Measurements from ENCODE around the gene POM121. TPM values are rescaled to one million over a fixed set of nuclear protein-coding genes. Genes with fewer than 3 reads are reported as not detected.
"Not testable (repeated sequence)": the region's sequence is repeated elsewhere in the genome, so short reads cannot be mapped to it uniquely, and the experiment has no call there.

Gene POM121
- total and polyA plus RNA-seq, 11 donors = 8.3 to 23.2 (median 16.1) TPM

- not testable (repeated sequence) for H3K4me1 ChIP-seq, DNase-seq, H3K4me3 ChIP-seq, H3K27ac ChIP-seq, H3K9me3 ChIP-seq, ATAC-seq, H3K27me3 ChIP-seq
- 80 to 85% (median 83%) methylated on average over 10 of the region's 10 CpGs for WGBS, 4 donors
- H3K36me3 ChIP-seq = peaks cover 0 to 45% (median 22%) of the 10 kb centered on the region in 9 donors
- intact Hi-C loops (cut with DNase I) = loop anchor here in 3 of 10 donors (10.0 kb wide), 2 partner anchors 79 to 89 kb away; partner anchors contain the start of gene TYW1B (in 2 of the 3)
These were observed 11.1 kb upstream of the POM121 start for GRCh38 chr7:72913750-72914149.

- not testable (repeated sequence) for H3K4me1 ChIP-seq, H3K27me3 ChIP-seq, H3K27ac ChIP-seq, H3K4me3 ChIP-seq, H3K9me3 ChIP-seq
- DNase-seq = peak in 3 of 5 donors; percentile 34 to 46 (median 43)
- TF ChIP-seq, protein P1, sequence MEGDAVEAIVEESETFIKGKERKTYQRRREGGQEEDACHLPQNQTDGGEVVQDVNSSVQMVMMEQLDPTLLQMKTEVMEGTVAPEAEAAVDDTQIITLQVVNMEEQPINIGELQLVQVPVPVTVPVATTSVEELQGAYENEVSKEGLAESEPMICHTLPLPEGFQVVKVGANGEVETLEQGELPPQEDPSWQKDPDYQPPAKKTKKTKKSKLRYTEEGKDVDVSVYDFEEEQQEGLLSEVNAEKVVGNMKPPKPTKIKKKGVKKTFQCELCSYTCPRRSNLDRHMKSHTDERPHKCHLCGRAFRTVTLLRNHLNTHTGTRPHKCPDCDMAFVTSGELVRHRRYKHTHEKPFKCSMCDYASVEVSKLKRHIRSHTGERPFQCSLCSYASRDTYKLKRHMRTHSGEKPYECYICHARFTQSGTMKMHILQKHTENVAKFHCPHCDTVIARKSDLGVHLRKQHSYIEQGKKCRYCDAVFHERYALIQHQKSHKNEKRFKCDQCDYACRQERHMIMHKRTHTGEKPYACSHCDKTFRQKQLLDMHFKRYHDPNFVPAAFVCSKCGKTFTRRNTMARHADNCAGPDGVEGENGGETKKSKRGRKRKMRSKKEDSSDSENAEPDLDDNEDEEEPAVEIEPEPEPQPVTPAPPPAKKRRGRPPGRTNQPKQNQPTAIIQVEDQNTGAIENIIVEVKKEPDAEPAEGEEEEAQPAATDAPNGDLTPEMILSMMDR (IDR thresholded peaks at IDR 0.05) = peak; percentile 48 to 71 (median 60)
- H3K36me3 ChIP-seq = peaks cover 0 to 49% (median 22%) of the 10 kb centered on the region in 9 donors
- peak in 3 of 4 donors; percentile 75 to 77 (median 75) for ATAC-seq
- WGBS, 4 donors = 66 to 74% (median 67%) methylated on average over 9 of the region's 9 CpGs
- intact Hi-C loops (cut with DNase I) = loop anchor here in 4 of 10 donors (5.0 to 10.0 kb wide), 3 partner anchors 80 to 93 kb away; partner anchors contain the start of gene TYW1B (in 2 of the 4)
These were observed 10.0 kb upstream of the POM121 start for GRCh38 chr7:72914756-72915525.

GRCh38 chr7:72919256-72919775 lies 5.6 kb upstream of the POM121 start:
- Histone ChIP-seq H3K4me1 (peaks cover 0 to 15% (median 7%) of the 10 kb centered on the region in 12 donors), H3K27me3 (no peaks in the 10 kb centered on the region), H3K4me3 (no peak overlapping the region), H3K9me3 (no peaks in the 10 kb centered on the region), H3K36me3 (peaks cover 0 to 30% (median 10%) of the 10 kb centered on the region in 9 donors), H3K27ac (no peak overlapping the region)
- no peak for TF ChIP-seq POLR2A (IDR thresholded peaks at IDR 0.05)
- TF ChIP-seq, protein P1 (IDR thresholded peaks at IDR 0.05) = no peak
- ATAC-seq = no peak
- intact Hi-C loops (cut with DNase I) = loop anchor here in 4 of 10 donors (5.0 to 10.0 kb wide), 3 partner anchors 85 to 97 kb away; partner anchors contain the start of gene TYW1B (in 2 of the 4)
- DNase-seq = no peak
- WGBS, 4 donors = 92 to 93% (median 92%) methylated on average over 4 of the region's 4 CpGs

GRCh38 chr7:72924386-72924732 lies 536 bp upstream of the POM121 start:
- no peak for TF ChIP-seq POLR2A (IDR thresholded peaks at IDR 0.05)
- TF ChIP-seq, protein P1 (IDR thresholded peaks at IDR 0.05) = no peak
- peaks cover 0 to 22% (median 16%) of the 10 kb centered on the region in 12 donors for H3K4me1 ChIP-seq
- peaks cover 0 to 40% (median 34%) of the 10 kb centered on the region in 9 donors for H3K36me3 ChIP-seq
- 0 to 1% (median 0%) methylated on average over 5 of the region's 5 CpGs for WGBS, 4 donors
- DNase-seq (no peak), ATAC-seq (no peak)
- no peaks in the 10 kb centered on the region for H3K27me3 ChIP-seq
- H3K9me3 ChIP-seq = no peaks in the 10 kb centered on the region
- intact Hi-C loops (cut with DNase I) = loop anchor here in 3 of 10 donors (5.0 to 10.0 kb wide), 3 partner anchors 97 to 520 kb away; partner anchors contain the start of gene TYW1B (in 2 of the 3)
- H3K4me3 ChIP-seq = peak overlapping the region; percentile 63 to 96 (median 90)
- H3K27ac ChIP-seq = peak overlapping the region; percentile 68 to 95 (median 90)

All from heart left ventricle (tissue), 16 donors.